Neural progenitor cell (in vitro differentiated cells): ENCODE data around the gene AXIN2. TPM values are rescaled to one million over a fixed set of nuclear protein-coding genes. Genes with fewer than 3 reads are reported as not detected.

ENCODE experiments used
- DNase-seq: peaks from one replicate; pipeline ENCODE4 v3.0.0-alpha.2; 2016; ENCODE audit warnings: low spot score
- H2AFZ ChIP-seq: fragments of 200-600 bp; sonication (generic); replicated peaks from 2 replicates; pipeline ENCODE4 v1.6.1; 2016; ENCODE audit warnings: antibody characterized with exemption
- H3F3A ChIP-seq: fragments of 200-600 bp; sonication (generic); 2 replicates; pipeline ENCODE4 v1.6.1; 2016; ENCODE audit warnings: antibody characterized with exemption, low read depth
- H3K27ac ChIP-seq: fragments of 200-600 bp; sonication (generic); 2 replicates; pipeline ENCODE4 v1.5.1; 2016; ENCODE audit warnings: mild to moderate bottlenecking
- H3K27me3 ChIP-seq: fragments of 200-600 bp; sonication (generic); 2 replicates; pipeline ENCODE4 v1.6.1; 2016; ENCODE audit warnings: mild to moderate bottlenecking, moderate library complexity
- H3K36me3 ChIP-seq: fragments of 200-600 bp; sonication (generic); 2 replicates; pipeline ENCODE4 v1.5.1; 2016
- H3K4me1 ChIP-seq: fragments of 200-600 bp; sonication (generic); 2 replicates; pipeline ENCODE4 v1.6.1; 2016; ENCODE audit warnings: mixed run types
- H3K4me2 ChIP-seq: fragments of 200-600 bp; sonication (generic); 2 replicates; pipeline ENCODE4 v1.6.1; 2016
- H3K4me3 ChIP-seq: fragments of 200-600 bp; sonication (generic); 2 replicates; pipeline ENCODE4 v1.5.1; 2016
- H3K79me2 ChIP-seq: fragments of 200-600 bp; sonication (generic); 2 replicates; pipeline ENCODE4 v1.6.1; 2016; ENCODE audit warnings: low read depth
- H3K9ac ChIP-seq: fragments of 200-600 bp; sonication (generic); 2 replicates; pipeline ENCODE4 v1.6.1; 2016
- H3K9me3 ChIP-seq: fragments of 200-600 bp; sonication (generic); 2 replicates; pipeline ENCODE4 v1.5.1; 2016; ENCODE audit warnings: low read depth
- H4K20me1 ChIP-seq: fragments of 200-600 bp; sonication (generic); 2 replicates; pipeline ENCODE4 v1.6.1; 2016; ENCODE audit warnings: low read depth
- H3K27ac Mint-ChIP-seq: 3 replicates; pipeline ENCODE4 v1.8.0; 2021; ENCODE audit warnings: mixed read lengths
- H3K27me3 Mint-ChIP-seq: 2 replicates; pipeline ENCODE4 v1.8.0; 2022; ENCODE audit warnings: low read depth, mild to moderate bottlenecking, inconsistent platforms, moderate library complexity, mixed read lengths; ENCODE audit not compliant: insufficient read depth
- H3K36me3 Mint-ChIP-seq: 3 replicates; pipeline ENCODE4 v1.8.0; 2021; ENCODE audit warnings: mixed read lengths
- H3K4me1 Mint-ChIP-seq: 3 replicates; pipeline ENCODE4 v1.8.0; 2021; ENCODE audit warnings: mixed read lengths
- H3K4me3 Mint-ChIP-seq: 3 replicates; pipeline ENCODE4 v1.8.0; 2021; ENCODE audit warnings: mild to moderate bottlenecking, moderate library complexity, mixed read lengths
- H3K9me3 Mint-ChIP-seq: 3 replicates; pipeline ENCODE4 v1.8.0; 2020; ENCODE audit warnings: mixed read lengths
- CTCF ChIP-seq: fragments of 200-600 bp; sonication (generic); IDR thresholded peaks from 2 replicates; pipeline ENCODE4 v1.5.1; 2017; ENCODE audit warnings: antibody characterized with exemption, mild to moderate bottlenecking
- EZH2 ChIP-seq: fragments of 200-600 bp; sonication (generic); IDR thresholded peaks from 2 replicates; pipeline ENCODE4 v1.6.1; 2017; ENCODE audit warnings: antibody characterized with exemption, mild to moderate bottlenecking, moderate library complexity
- EZH2phosphoT487 ChIP-seq: fragments of 200-600 bp; sonication (generic); IDR thresholded peaks from 2 replicates; pipeline ENCODE4 v1.6.1; 2017; ENCODE audit warnings: antibody characterized with exemption
- total RNA-seq: library from RNA; depleted of rRNA; stranded (reverse); fragments of >200 nt; gene quantifications from 2 replicates; pipeline ENCODE4 v1.2.3, GENCODE V29; 2015; ENCODE audit warnings: low replicate concordance

AXIN2 gene
- total RNA-seq, 1 donor from 2014 or later = 22.0 TPM

GRCh38 chr17:65542610-65543009 lies 18.8 kb downstream of the AXIN2 start:
- Mint-ChIP-seq H3K27me3 (peaks cover 5% of the 10 kb centered on the region), H3K27ac (no peak overlapping the region), H3K9me3 (no peaks in the 10 kb centered on the region), H3K36me3 (peaks cover 62% of the 10 kb centered on the region), H3K4me1 (peaks cover 92% of the 10 kb centered on the region), H3K4me3 (no peak overlapping the region)
- Histone ChIP-seq H3K27ac (no peak overlapping the region), H3K36me3 (peaks cover 7% of the 10 kb centered on the region), H3K9me3 (no peaks in the 10 kb centered on the region), H3K4me3 (no peak overlapping the region), H3K9ac (no peak overlapping the region), H3K4me1 (peaks cover 56% of the 10 kb centered on the region), H2AFZ (no peak overlapping the region), H3F3A (peaks cover 54% of the 10 kb centered on the region), H3K79me2 (peaks cover 57% of the 10 kb centered on the region), H3K4me2 (no peak overlapping the region), H4K20me1 (peaks cover 70% of the 10 kb centered on the region), H3K27me3 (no peaks in the 10 kb centered on the region)
- no peak for TF ChIP-seq EZH2
- TF ChIP-seq EZH2phosphoT487 = no peak
- no peak for TF ChIP-seq CTCF
- DNase-seq = no peak

- Histone ChIP-seq H4K20me1 (peaks cover 75% of the 10 kb centered on the region), H3K4me2 (no peak overlapping the region), H2AFZ (no peak overlapping the region), H3K4me1 (peaks cover 51% of the 10 kb centered on the region), H3F3A (peaks cover 50% of the 10 kb centered on the region), H3K79me2 (peaks cover 57% of the 10 kb centered on the region), H3K9ac (no peak overlapping the region), H3K27ac (no peak overlapping the region), H3K9me3 (no peaks in the 10 kb centered on the region), H3K27me3 (no peaks in the 10 kb centered on the region), H3K36me3 (peaks cover 7% of the 10 kb centered on the region), H3K4me3 (no peak overlapping the region)
- TF ChIP-seq EZH2 = no peak
- no peak for DNase-seq
- Mint-ChIP-seq H3K4me1 (peaks cover 88% of the 10 kb centered on the region), H3K36me3 (peaks cover 62% of the 10 kb centered on the region), H3K4me3 (no peak overlapping the region), H3K9me3 (no peaks in the 10 kb centered on the region), H3K27ac (no peak overlapping the region), H3K27me3 (peaks cover 5% of the 10 kb centered on the region)
Observed at GRCh38 chr17:65542067-65542466, 19.4 kb downstream of the AXIN2 start.

- H3K27ac ChIP-seq = no peak overlapping the region
- no peak overlapping the region for H3K4me3 ChIP-seq
- peaks cover 84% of the 10 kb centered on the region for H3K4me1 Mint-ChIP-seq
- H3K4me3 Mint-ChIP-seq = no peak overlapping the region
- peaks cover 79% of the 10 kb centered on the region for H4K20me1 ChIP-seq
- no peak for DNase-seq
- H3K9me3 Mint-ChIP-seq = no peaks in the 10 kb centered on the region
- H3F3A ChIP-seq = peaks cover 44% of the 10 kb centered on the region
- H3K4me2 ChIP-seq = no peak overlapping the region
- no peak overlapping the region for H2AFZ ChIP-seq
- peak overlapping the region; percentile 15 for H3K27ac Mint-ChIP-seq
- peaks cover 5% of the 10 kb centered on the region for H3K27me3 Mint-ChIP-seq
- no peaks in the 10 kb centered on the region for H3K27me3 ChIP-seq
- no peaks in the 10 kb centered on the region for H3K9me3 ChIP-seq
- H3K36me3 ChIP-seq = peaks cover 7% of the 10 kb centered on the region
- H3K36me3 Mint-ChIP-seq = peaks cover 60% of the 10 kb centered on the region
- TF ChIP-seq CTCF = no peak
- no peak for TF ChIP-seq EZH2
- TF ChIP-seq EZH2phosphoT487 = no peak
- no peak overlapping the region for H3K9ac ChIP-seq
- peaks cover 45% of the 10 kb centered on the region for H3K4me1 ChIP-seq
- H3K79me2 ChIP-seq = peaks cover 57% of the 10 kb centered on the region
Observed at GRCh38 chr17:65541453-65541852, 20.0 kb downstream of the AXIN2 start.

GRCh38 chr17:65539630-65540266 lies 21.7 kb downstream of the AXIN2 start:
- Histone ChIP-seq H3K9me3 (no peaks in the 10 kb centered on the region), H4K20me1 (peaks cover 75% of the 10 kb centered on the region), H3K36me3 (peaks cover 7% of the 10 kb centered on the region), H2AFZ (no peak overlapping the region), H3K9ac (no peak overlapping the region), H3K79me2 (peaks cover 46% of the 10 kb centered on the region), H3K4me3 (peak overlapping the region; percentile 22), H3K4me2 (peak overlapping the region; percentile 69), H3K4me1 (peaks cover 31% of the 10 kb centered on the region), H3K27me3 (no peaks in the 10 kb centered on the region), H3F3A (peaks cover 27% of the 10 kb centered on the region), H3K27ac (peak overlapping the region; percentile 53)
- Mint-ChIP-seq H3K9me3 (no peaks in the 10 kb centered on the region), H3K4me1 (peaks cover 84% of the 10 kb centered on the region), H3K27me3 (peaks cover 5% of the 10 kb centered on the region), H3K36me3 (peaks cover 66% of the 10 kb centered on the region), H3K4me3 (peak overlapping the region; percentile 60), H3K27ac (peak overlapping the region; percentile 74)
- no peak for TF ChIP-seq EZH2phosphoT487
- TF ChIP-seq CTCF = no peak
- TF ChIP-seq EZH2 = no peak
- no peak for DNase-seq
